Activated naive CD4-positive, alpha-beta T cell treated with anti-CD3 and anti-CD28 coated beads, Interleukin-2, amount 10 ng/mL, durations not matched to agents 7 days and 5 days (primary cell): Measurements from ENCODE around the gene LOXL1.

Source experiments
- CTCF ChIA-PET: fragments of 350-600 bp; sonication (Branson Sonifier 250); formaldehyde crosslinking; loops from one replicate; lab custom pipeline; 2021; ENCODE audit warnings: antibody characterized with exemption; lab: Charles Lee
- DNase-seq: peaks from one replicate; pipeline ENCODE4 v3.0.0-alpha.2; 2020
- H3K27ac Mint-ChIP-seq: one replicate; pipeline ENCODE4 v1.8.0; 2021; ENCODE audit warnings: mild to moderate bottlenecking, moderate library complexity, mixed read lengths
- H3K27me3 Mint-ChIP-seq: one replicate; pipeline ENCODE4 v1.8.0; 2021; ENCODE audit warnings: mild to moderate bottlenecking, mixed read lengths
- H3K36me3 Mint-ChIP-seq: one replicate; pipeline ENCODE4 v1.8.0; 2021; ENCODE audit warnings: mixed read lengths
- H3K4me1 Mint-ChIP-seq: one replicate; pipeline ENCODE4 v1.8.0; 2021; ENCODE audit warnings: mixed read lengths
- H3K4me3 Mint-ChIP-seq: one replicate; pipeline ENCODE4 v1.8.0; 2021; ENCODE audit warnings: mild to moderate bottlenecking, moderate library complexity, mixed read lengths
- H3K9me3 Mint-ChIP-seq: one replicate; pipeline ENCODE4 v1.8.0; 2021; ENCODE audit warnings: mixed read lengths

LOXL1 gene

GRCh38 chr15:73921254-73921925 is 4.9 kb upstream of the LOXL1 start:
- Mint-ChIP-seq H3K4me3 (no peak overlapping the region), H3K4me1 (peaks cover 54% of the 10 kb centered on the region)
- CTCF ChIA-PET: interaction anchor here (3.7 kb wide), 1 partner anchor 13 kb away, joined by 19 read pairs; no protein-coding TSS in a partner anchor

GRCh38 chr15:73922186-73923151 is 3.8 kb upstream of the LOXL1 start:
- CTCF ChIA-PET: interaction anchor here (0.8 to 3.7 kb wide), 5 partner anchors 9 to 49 kb away, joined by 3 to 19 read pairs (median 4); partner anchors contain the start of gene TBC1D21
- peaks cover 54% of the 10 kb centered on the region for H3K4me1 Mint-ChIP-seq
- no peak overlapping the region for H3K4me3 Mint-ChIP-seq

More at GRCh38 chr15:73921254-73921925, 4.9 kb upstream of the LOXL1 start:
- DNase-seq: no peak
- peak overlapping the region; percentile 29 for H3K27ac Mint-ChIP-seq
- H3K27me3 Mint-ChIP-seq: peaks cover 19% of the 10 kb centered on the region
- peaks cover 22% of the 10 kb centered on the region for H3K36me3 Mint-ChIP-seq
- H3K9me3 Mint-ChIP-seq: peaks cover 15% of the 10 kb centered on the region

DNA sequence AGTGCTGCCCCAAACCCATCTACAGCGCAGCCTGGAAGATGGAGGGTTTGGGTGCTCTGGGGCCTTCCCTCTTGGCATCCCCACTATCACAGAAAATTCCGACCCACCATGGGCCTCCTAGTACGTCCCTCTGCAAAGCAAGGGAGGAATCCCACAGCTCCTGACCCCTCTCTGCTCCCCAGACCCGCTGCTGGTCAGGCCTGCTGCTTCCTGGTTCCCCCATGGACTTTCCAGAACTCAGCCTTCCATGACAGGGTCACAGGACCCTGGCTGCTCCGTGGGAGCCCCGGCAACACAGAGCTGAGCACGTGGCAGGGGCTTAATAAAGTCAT is 3.1 kb upstream of the LOXL1 start:
- H3K27ac Mint-ChIP-seq: no peak overlapping the region
- no peak for DNase-seq
- H3K27me3 Mint-ChIP-seq: peaks cover 31% of the 10 kb centered on the region
- H3K4me3 Mint-ChIP-seq: no peak overlapping the region
- CTCF ChIA-PET: interaction anchor here (0.8 to 3.7 kb wide), 6 partner anchors 8 to 49 kb away, joined by 3 to 19 read pairs (median 4); partner anchors contain the start of gene TBC1D21
- H3K9me3 Mint-ChIP-seq: peaks cover 9% of the 10 kb centered on the region
- H3K36me3 Mint-ChIP-seq: peaks cover 12% of the 10 kb centered on the region
- H3K4me1 Mint-ChIP-seq: peaks cover 57% of the 10 kb centered on the region

More at GRCh38 chr15:73922186-73923151, 3.8 kb upstream of the LOXL1 start:
- Mint-ChIP-seq H3K27ac (no peak overlapping the region), H3K27me3 (peaks cover 26% of the 10 kb centered on the region), H3K36me3 (peaks cover 18% of the 10 kb centered on the region), H3K9me3 (peaks cover 14% of the 10 kb centered on the region)
- no peak for DNase-seq

- Mint-ChIP-seq H3K4me1 (peaks cover 59% of the 10 kb centered on the region), H3K9me3 (peaks cover 4% of the 10 kb centered on the region), H3K4me3 (no peak overlapping the region), H3K27ac (peak overlapping the region; percentile 86), H3K27me3 (peaks cover 35% of the 10 kb centered on the region), H3K36me3 (peaks cover 7% of the 10 kb centered on the region)
- DNase-seq: no peak
- CTCF ChIA-PET: interaction anchor here (1.1 to 3.7 kb wide), 6 partner anchors 9 to 42 kb away, joined by 3 to 19 read pairs (median 4); no protein-coding TSS in a partner anchor
Measured at GRCh38 chr15:73923488-73924164, 2.6 kb upstream of the LOXL1 start.

DNA sequence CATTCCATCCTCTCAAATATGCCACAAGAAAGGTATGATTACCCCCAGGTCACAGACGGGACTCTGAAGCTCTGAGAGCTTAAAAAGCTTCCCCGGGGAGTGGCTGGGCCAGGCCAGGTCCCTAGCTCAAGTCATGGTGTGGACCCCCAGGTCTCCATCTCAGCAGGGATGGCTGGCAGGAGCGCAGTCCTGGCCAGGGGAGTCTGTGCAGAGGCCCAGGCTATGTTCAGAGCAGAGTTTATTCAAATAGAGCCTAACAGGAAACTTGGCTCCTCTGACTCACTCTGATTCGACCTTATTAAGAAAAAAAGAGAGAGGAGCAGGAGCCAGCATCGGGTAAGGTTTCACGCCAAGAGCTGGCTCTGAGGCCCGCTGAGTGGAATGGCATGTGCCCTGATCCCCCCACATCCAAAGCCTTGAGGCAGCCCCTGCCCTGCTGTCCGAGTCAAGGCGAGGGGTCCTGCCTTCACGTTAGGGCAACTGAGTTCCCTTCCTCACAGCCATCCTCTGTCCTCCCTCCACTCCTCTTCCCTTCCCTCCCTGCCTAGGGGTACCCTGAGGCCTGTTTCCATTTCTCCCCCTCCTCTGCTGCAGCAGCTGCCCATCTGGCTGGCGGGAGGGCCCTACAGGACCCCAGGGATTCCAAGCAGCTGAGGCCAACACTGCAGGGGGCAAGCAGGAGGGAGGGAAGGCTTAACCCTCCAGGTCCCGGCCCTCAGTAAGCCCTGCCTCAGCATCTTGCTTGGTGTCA is 1.9 kb upstream of the LOXL1 start:
- CTCF ChIA-PET: interaction anchor here (0.8 to 3.7 kb wide), 8 partner anchors 10 to 41 kb away, joined by 3 to 19 read pairs (median 4); no protein-coding TSS in a partner anchor
- no peaks in the 10 kb centered on the region for H3K9me3 Mint-ChIP-seq

DNA sequence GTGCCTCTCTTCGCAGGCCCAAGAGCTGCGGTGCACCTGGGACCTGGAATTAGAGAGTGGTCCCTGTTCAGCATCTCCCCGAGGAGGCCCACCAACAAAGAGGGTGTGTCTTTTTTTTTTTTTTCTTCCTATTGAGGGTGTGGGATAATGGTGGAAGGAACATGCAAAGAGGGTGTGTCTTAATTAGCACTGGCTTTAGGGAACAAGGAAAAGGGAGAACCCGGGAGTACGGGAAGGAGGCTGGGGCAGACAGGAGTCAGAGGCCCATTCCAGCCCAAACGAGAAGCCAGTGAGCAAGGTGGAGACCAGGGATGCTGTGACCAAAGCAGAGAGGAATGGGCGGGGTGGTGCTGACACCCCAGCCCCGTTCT is 429 bp upstream of the LOXL1 start:
- H3K36me3 Mint-ChIP-seq: peaks cover 2% of the 10 kb centered on the region
- H3K9me3 Mint-ChIP-seq: no peaks in the 10 kb centered on the region
- peaks cover 61% of the 10 kb centered on the region for H3K4me1 Mint-ChIP-seq
- H3K27ac Mint-ChIP-seq: no peak overlapping the region
- peak overlapping the region; percentile 64 for H3K4me3 Mint-ChIP-seq
- DNase-seq: no peak
- peaks cover 44% of the 10 kb centered on the region for H3K27me3 Mint-ChIP-seq
- CTCF ChIA-PET: interaction anchor here (1.2 to 4.6 kb wide), 4 partner anchors 12 to 28 kb away, joined by 5 to 34 read pairs (median 19); no protein-coding TSS in a partner anchor

More for the DNA sequence above, 1.9 kb upstream of the LOXL1 start:
- H3K36me3 Mint-ChIP-seq: peaks cover 2% of the 10 kb centered on the region
- H3K27me3 Mint-ChIP-seq: peaks cover 42% of the 10 kb centered on the region
- no peak for DNase-seq
- H3K27ac Mint-ChIP-seq: peak overlapping the region; percentile 86
- no peak overlapping the region for H3K4me3 Mint-ChIP-seq
- H3K4me1 Mint-ChIP-seq: peaks cover 65% of the 10 kb centered on the region

DNA sequence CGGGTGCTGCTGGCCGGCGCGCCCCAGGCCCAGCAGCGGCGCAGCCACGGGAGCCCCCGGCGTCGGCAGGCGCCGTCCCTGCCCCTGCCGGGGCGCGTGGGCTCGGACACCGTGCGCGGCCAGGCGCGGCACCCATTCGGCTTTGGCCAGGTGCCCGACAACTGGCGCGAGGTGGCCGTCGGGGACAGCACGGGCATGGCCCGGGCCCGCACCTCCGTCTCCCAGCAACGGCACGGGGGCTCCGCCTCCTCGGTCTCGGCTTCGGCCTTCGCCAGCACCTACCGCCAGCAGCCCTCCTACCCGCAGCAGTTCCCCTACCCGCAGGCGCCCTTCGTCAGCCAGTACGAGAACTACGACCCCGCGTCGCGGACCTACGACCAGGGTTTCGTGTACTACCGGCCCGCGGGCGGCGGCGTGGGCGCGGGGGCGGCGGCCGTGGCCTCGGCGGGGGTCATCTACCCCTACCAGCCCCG is 777 bp downstream of the LOXL1 start:
- peaks cover 2% of the 10 kb centered on the region for H3K36me3 Mint-ChIP-seq
- no peak overlapping the region for H3K27ac Mint-ChIP-seq
- peaks cover 57% of the 10 kb centered on the region for H3K4me1 Mint-ChIP-seq
- peaks cover 49% of the 10 kb centered on the region for H3K27me3 Mint-ChIP-seq
- CTCF ChIA-PET: interaction anchor here (1.0 to 4.6 kb wide), 16 partner anchors 10 to 53 kb away, joined by 3 to 34 read pairs (median 8); partner anchors contain the start of gene TBC1D21
- no peaks in the 10 kb centered on the region for H3K9me3 Mint-ChIP-seq
- peak overlapping the region; percentile 51 for H3K4me3 Mint-ChIP-seq
- peak; percentile 49 for DNase-seq

GRCh38 chr15:73927476-73928240 is 1.4 kb downstream of the LOXL1 start:
- peak; percentile 85 for DNase-seq
- H3K4me1 Mint-ChIP-seq: peaks cover 57% of the 10 kb centered on the region
- H3K27me3 Mint-ChIP-seq: peaks cover 50% of the 10 kb centered on the region

GRCh38 chr15:73928241-73928579 is 1.9 kb downstream of the LOXL1 start:
- Mint-ChIP-seq H3K36me3 (peaks cover 2% of the 10 kb centered on the region), H3K27me3 (peaks cover 52% of the 10 kb centered on the region), H3K9me3 (no peaks in the 10 kb centered on the region), H3K4me3 (peak overlapping the region; percentile 67), H3K27ac (no peak overlapping the region), H3K4me1 (peaks cover 54% of the 10 kb centered on the region)
- CTCF ChIA-PET: interaction anchor here (1.0 to 4.6 kb wide), 17 partner anchors 9 to 57 kb away, joined by 3 to 34 read pairs (median 8); partner anchors contain the start of gene TBC1D21
- no peak for DNase-seq

More at GRCh38 chr15:73927476-73928240, 1.4 kb downstream of the LOXL1 start:
- Mint-ChIP-seq H3K27ac (no peak overlapping the region), H3K4me3 (peak overlapping the region; percentile 67), H3K9me3 (no peaks in the 10 kb centered on the region), H3K36me3 (peaks cover 2% of the 10 kb centered on the region)
- CTCF ChIA-PET: interaction anchor here (1.0 to 4.6 kb wide), 17 partner anchors 9 to 56 kb away, joined by 3 to 34 read pairs (median 8); partner anchors contain the start of gene TBC1D21

DNA sequence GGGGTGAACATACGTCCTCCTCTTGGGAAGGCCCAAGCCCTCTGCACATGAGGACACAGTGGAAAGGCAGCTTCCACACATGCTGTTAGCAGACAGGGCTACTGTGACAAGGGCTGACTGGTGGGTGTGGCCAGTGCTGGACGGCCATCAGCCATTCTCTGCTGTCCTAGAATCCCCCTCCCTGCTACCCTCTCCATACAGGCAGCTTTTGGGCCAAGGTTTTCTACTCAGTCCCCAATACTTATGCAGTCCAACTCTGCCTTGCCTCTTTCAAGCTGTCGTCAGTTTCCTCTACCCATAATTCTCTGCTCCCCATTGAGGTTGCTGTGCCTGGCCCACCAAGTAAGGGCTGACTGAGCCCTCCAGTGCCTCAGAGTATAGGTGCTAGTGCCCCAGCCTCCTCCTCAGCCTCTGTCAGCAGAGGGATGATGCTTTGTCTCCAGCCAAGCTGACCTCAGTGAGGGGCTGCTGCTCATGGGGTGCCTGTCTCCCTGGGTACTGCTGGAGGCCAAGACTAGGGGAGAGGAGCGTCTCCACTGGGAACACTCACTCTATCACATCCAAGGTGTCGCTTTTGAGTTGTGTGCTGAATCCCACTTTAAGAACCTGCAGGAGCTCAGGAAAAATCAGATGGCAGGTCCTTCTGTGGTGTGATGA is 2.8 kb downstream of the LOXL1 start:
- CTCF ChIA-PET: interaction anchor here (0.7 to 4.6 kb wide), 7 partner anchors 9 to 84 kb away, joined by 3 to 32 read pairs (median 5); partner anchors contain the start of gene TBC1D21
- Mint-ChIP-seq H3K4me3 (peak overlapping the region; percentile 45), H3K27ac (no peak overlapping the region), H3K36me3 (peaks cover 2% of the 10 kb centered on the region), H3K27me3 (peaks cover 56% of the 10 kb centered on the region), H3K4me1 (peaks cover 45% of the 10 kb centered on the region), H3K9me3 (no peaks in the 10 kb centered on the region)
- no peak for DNase-seq

DNA sequence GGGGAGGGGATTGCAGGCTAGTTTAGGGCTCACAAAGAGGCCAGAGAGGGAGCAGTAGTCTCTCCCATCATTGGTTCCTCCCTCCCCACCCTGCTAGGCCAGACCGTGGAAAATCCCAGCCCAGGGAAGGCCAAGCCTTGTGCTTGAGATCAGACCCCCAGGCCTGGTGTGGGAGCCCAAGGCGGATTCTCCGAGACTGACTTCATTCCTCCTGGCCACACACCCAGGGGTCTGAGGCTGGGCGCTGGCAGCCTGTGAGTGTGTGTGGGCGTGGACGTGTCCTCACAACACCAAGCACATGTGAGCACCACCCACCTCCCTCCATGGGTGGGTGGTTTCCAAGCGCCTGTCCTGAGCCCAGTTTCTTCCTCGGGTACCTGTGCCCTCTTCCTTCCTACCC is 4.1 kb downstream of the LOXL1 start:
- CTCF ChIA-PET: interaction anchor here (1.2 to 1.6 kb wide), 2 partner anchors 22 to 43 kb away, joined by 4 to 10 read pairs; no protein-coding TSS in a partner anchor
- Mint-ChIP-seq H3K27ac (peak overlapping the region; percentile 14), H3K4me1 (peaks cover 35% of the 10 kb centered on the region), H3K36me3 (peaks cover 2% of the 10 kb centered on the region), H3K9me3 (no peaks in the 10 kb centered on the region), H3K4me3 (no peak overlapping the region), H3K27me3 (peaks cover 51% of the 10 kb centered on the region)
- DNase-seq: no peak
